ENCODE data around the gene SIGLEC1.

GRCh38 chr20:3729811-3730540 lies 17.6 kb upstream of the SIGLEC1 start:
- TF ChIP-seq CREB1 (CRISPR knock-in tag; IDR thresholded peaks at IDR 0.05; ENCODE audit: low read depth) (no peak), EZH2 (IDR thresholded peaks at IDR 0.05; ENCODE audit: low read depth, unreplicated experiment) (no peak)
- TF ChIP-seq, protein P1, sequence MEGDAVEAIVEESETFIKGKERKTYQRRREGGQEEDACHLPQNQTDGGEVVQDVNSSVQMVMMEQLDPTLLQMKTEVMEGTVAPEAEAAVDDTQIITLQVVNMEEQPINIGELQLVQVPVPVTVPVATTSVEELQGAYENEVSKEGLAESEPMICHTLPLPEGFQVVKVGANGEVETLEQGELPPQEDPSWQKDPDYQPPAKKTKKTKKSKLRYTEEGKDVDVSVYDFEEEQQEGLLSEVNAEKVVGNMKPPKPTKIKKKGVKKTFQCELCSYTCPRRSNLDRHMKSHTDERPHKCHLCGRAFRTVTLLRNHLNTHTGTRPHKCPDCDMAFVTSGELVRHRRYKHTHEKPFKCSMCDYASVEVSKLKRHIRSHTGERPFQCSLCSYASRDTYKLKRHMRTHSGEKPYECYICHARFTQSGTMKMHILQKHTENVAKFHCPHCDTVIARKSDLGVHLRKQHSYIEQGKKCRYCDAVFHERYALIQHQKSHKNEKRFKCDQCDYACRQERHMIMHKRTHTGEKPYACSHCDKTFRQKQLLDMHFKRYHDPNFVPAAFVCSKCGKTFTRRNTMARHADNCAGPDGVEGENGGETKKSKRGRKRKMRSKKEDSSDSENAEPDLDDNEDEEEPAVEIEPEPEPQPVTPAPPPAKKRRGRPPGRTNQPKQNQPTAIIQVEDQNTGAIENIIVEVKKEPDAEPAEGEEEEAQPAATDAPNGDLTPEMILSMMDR (conservative IDR thresholded peaks at IDR 0.05; ENCODE audit: low read depth in 2 of 2), result no peak
